Eye (tissue), 1 donor: ENCODE results near the gene CLMP.

Experiments
- DNase-seq: peaks from one replicate; pipeline ENCODE4 v3.0.0-alpha.2; 2015

CLMP gene, protein sequence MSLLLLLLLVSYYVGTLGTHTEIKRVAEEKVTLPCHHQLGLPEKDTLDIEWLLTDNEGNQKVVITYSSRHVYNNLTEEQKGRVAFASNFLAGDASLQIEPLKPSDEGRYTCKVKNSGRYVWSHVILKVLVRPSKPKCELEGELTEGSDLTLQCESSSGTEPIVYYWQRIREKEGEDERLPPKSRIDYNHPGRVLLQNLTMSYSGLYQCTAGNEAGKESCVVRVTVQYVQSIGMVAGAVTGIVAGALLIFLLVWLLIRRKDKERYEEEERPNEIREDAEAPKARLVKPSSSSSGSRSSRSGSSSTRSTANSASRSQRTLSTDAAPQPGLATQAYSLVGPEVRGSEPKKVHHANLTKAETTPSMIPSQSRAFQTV

DNA sequence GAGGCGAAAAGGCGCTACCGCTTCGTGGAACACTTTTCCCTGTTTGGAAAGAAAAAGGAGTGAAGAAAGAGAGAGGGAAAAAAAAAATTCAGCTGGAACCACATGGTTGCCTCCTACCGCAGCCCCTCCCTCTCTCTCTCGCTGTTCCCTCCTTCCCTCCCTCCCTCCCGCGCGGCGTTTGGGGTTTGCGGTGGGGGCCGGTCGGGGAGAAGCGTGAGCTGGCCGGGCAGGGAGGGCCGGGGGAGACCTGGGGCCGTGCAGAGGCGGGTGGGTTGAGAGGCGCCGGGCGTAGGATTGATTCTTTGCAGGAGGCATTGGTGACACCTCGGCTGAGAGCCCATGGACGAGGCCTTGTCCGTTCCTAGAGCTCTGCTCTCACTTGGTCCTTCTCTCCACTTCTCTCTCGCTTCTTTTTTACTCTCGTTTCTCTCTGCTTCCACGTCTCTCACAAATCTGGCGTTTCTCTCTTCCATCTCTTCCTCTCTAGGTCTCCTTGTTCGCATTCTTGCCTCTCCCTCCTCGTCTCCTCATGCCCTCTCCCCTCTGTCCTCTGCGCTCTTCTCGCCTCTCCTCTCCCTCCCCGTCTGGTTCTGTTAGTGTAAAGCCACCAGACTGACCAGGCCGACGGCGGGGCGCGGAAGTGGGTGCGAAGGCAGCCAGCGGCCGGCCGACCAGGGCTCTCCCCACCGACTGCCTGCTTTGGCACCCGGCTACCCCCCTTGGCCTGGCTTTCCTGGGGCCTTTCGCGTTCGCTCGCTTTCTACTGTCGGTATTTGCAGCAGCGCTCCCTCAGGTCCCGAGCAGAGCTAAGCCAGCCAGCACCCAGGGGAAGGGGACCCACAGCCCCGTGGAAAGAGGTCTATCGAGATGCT is at the start of gene CLMP:
CLMP (minus strand) TSS at position 61 of the 872 bp plus-strand sequence. CDS start 308 bp downstream, outside the sequence.
- peak; percentile 82 for DNase-seq

DNA sequence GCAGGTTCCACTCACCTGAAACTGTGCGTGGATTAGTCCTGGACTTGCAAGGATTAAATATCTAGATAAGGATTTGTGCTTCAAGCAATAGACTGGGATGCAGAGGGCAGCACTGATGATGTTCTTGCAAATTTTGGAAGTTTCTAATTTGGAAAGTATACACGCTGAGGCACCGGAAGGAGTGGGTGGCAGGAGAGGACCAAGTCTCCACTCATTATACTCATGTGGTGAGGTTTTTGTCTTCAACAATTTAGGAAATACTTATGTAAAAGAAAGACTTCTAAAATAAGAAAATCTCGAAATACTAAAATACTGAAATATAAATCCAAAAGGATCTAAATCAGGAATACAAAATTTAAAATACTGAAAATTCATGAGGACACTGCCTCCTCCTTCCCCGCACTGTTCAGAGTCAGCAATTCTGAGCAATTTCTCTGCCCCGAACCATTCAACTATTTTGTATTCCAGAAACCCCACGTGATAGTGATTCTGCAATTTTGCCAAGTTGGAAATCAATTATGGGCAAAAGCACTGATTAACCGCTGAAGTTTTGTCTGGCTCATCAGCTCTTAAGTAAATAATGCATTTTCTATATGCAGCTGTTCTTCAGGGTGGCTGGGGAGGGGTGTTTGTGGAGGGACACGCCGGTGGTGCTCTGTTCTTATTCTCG is 47.0 kb upstream of the CLMP start:
- no peak for DNase-seq

DNA sequence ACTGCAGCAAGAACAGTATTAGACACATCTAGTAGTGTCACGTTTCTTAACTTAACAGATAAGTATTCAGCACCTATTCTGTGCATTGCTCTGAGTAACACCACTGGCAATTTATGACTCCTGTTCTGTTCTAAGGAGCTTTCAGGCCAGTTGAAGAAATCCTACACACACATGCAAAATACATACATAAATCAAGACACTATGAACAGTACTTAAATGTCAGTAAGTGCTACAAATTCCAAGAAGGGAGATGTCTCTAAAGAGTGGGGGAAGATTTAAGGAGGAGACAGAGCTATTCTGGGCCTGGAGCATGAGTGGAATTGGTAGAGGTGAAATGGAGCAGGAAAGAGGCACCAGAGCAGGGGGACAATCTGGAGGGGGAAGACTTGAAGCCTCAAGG is 46.2 kb upstream of the CLMP start:
- DNase-seq: no peak

DNA sequence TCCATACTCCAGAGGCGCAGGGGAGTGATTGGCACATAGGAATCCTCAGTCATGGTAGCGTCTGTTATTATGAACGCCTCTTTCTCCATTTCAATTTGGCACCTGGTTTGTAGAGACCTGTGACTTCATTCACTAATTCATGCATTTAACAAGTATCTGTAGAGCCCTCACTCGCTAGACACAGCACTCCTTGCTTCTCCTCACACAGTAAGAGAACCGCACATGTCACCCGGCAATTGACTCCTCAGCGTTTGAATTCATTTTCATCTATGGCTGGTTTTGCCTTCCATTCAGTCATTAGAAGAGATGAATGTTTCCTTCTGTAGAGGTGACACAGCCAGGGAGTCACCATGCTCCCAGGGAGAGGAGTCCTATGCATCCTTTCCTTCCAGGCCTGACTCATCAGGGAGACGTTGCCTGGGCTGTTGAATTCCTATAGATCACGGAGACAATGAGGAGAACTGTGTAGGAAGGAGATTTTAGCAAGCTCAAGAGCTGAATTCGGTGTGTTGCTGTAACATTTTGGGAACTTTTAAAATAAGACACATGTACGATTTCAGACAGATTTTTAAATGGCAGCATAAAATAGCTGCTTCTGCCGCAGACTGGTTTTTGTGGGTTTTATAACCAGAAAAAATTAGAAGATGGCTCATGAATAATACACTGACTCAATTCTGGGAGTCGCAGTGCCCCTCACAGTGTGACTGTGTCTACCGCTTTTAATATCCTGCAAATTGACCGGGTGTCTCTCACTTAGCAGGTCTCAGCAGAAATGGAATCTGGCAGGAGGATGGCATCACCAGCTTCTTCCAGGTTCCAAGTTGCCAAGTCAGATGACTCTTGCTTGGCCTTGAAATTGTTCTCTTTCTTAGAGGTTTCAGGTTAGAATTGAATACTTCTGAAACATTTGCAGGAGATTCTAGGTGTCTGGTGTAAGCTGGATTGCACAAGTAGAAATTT is 44.4 kb upstream of the CLMP start:
- DNase-seq: no peak

DNA sequence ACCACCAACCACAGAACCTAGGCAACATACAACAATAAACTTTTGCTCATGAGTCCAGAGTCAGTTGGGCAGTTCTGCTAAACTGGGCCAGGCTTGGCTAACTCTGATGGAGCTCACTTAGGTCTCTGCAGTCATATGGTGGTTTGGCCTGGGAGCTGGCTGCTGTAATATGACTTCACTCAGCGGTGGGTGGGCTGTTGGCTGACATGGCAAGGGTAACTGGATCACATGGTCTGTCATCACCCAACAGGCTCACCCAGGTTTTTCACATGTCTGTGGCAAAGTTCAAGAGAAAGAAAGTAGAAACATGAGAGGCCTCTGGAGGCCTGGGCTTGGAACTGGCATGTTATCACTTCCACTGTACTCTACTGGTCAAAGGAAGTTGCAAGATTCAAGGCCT is 43.2 kb upstream of the CLMP start:
- DNase-seq: no peak

DNA sequence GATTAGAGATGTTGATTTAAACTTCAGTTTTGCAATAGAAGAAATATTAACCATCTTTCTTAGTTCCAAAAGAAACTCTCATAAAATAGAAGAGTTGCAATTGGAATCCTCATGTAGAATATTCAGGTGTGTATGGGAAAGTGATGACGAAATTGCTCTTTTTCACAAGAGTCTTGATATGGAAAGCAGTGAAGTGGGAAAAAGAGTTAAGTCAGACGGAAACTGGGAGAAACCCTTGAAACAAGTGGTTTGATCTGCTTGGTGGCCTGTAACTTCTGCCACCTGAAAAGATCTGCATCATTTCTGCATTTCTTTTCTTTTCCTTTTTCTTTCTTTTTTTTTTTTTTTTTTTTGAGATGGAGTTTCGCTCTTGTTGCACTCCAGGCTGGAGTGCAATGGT is 41.8 kb upstream of the CLMP start:
- no peak for DNase-seq

DNA sequence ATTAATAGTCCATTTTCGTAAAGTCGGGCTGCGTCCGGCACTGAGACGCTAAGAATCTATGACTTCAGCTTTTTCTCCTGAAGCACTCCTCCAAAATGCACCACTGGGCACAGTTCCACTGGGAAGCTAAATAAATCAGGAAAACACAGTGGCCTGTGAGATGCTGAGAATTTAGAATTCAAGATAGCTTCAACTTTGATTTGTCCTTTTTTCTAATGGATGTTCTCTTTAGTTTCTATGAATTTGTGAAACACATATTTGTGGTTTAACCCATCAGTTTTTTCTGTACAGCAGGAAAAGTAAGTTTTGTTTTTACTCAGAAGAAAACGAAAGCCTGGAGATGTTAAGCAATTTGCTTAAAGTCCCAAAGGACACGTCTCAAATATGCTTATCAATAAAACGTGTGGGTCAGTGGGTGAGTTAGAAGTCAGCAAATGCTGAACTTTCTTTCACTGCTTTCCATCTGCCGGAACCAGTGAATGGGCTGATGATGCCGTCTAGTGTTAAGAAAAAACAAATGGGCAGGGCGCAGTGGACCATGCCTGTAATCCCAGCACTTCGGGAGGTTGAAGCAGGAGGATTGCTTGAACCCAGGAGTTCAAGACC is 40.7 kb upstream of the CLMP start:
- no peak for DNase-seq

DNA sequence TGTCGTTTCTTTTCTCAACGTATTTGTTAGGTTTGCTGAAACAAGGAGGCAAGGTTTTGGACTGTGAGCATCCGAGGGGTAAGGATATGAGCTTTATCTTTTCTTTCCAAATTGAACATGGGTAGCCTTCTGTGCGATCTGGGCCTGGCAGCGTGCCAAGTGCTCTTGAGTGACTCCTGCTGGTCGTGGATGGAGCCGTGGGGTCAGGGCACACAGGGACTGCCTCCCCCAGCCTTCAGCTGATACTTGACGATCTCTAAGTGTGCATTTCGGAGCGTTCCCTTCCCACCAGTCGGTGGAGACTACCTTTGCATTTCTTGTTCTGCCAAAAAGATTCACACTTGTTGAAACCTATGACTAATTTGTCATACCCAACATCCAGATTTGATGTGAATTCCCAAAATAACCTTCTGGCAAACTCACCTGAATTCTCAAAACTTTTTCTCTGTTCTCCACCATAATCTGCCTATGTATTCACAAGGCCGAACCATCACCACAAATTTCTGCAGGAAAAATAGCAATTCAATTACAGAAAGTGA is 40.1 kb upstream of the CLMP start:
- DNase-seq: peak; percentile 37

DNA sequence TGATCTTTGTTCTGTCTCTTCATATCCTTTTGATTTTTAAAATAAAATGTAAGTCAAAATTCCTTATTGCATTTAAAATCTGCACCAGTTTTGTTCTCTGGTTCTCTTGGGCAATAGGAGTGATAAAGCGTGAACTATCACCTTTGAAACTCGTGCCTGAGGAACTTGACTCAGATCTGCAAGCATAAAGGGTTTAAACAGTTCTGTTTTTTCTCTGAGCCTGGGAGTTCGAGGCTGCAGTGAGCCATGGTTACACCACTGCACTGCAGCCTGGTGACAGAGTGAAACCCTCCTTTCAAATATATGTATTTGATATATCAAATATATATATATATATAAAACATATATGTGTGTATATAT is 38.9 kb upstream of the CLMP start:
- DNase-seq: no peak

DNA sequence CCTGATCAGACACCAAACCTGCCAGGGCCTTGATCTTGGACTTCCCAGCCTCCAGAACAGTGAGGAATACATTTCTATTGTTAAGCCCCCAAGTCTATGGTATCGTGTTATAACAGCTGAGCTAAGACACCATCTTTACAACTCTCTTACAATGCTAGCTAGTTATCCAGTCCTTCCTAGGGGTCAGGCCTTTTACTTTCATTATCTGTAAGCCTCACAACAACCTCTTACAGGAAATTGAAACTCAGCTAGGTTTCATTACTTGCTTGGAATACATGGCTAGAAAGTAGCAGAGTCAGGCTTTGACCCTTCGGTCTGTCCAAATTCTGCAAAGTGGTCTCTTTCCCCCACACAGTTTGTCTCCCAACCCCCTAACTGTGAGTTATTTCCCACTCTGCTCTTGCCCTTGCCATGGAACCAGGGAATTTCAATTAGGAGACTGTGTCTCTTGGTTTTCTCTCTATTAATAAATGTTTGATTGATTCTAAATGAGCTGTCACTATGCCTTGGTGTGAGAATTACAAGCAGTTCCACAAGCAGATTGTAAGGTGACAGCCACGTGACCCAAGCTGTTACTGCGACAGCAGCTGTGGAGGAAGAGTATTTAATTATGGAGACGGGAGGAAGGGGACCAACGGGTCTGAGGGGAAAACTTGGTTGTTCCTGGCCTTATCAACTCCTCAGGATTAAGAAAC is 38.4 kb upstream of the CLMP start:
- peak; percentile 40 for DNase-seq

DNA sequence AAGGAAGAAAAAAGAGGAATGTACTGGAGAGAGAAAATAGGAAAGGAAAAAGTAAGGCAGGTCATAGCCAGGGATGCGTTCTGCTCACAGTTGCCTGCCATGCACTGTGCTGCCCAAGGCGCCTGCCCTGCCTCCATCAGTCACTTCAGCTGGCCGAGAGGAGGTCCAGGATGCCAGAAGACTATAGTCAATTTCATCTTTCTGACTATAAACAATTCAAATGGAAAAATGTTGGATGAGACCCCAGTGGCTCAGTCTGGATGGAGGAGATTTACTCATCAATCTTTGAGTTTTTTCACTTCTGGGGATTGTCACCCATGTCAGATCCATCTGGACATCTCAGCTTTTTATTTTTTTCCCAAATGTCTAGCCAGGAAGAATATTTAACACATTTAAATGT is 36.7 kb upstream of the CLMP start:
- DNase-seq: no peak

DNA sequence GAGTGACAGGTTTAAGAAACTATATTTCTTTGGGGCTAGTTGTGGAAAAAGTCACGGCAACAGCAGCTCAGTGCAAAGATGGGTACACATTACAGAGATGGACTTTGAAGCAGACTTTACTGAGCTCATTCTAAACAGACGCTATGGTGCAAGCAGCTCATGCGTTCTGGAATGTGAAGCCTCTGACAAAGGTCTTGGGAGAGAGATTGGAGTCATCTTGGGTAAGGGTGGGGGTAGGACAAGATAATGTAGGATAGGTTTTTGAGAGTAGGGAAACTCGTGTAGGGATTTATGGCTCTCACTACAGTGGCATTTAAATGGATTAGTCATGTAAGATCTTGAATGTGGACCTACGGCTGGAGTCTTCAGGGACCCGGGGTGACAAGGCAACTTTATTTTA is 36.2 kb upstream of the CLMP start:
- no peak for DNase-seq

DNA sequence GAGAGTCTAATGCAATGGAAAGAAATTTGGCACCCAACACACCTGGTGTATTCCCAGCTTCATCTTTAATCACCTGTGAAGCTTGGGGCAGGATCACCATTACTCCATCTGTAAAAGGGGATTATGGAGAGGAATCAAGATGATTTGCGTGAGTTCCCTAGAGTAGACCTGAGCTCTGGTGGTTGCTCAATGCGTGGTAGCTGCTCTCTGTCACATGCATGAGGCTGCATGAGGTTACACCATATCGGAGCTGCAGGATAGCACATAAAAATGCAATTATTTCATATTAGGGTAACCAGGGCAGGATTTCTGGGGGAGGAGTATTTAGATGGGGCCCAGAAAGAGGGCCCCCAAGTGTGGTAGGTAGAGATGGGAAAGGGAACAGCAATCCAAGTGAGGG is 35.3 kb upstream of the CLMP start:
- no peak for DNase-seq

DNA sequence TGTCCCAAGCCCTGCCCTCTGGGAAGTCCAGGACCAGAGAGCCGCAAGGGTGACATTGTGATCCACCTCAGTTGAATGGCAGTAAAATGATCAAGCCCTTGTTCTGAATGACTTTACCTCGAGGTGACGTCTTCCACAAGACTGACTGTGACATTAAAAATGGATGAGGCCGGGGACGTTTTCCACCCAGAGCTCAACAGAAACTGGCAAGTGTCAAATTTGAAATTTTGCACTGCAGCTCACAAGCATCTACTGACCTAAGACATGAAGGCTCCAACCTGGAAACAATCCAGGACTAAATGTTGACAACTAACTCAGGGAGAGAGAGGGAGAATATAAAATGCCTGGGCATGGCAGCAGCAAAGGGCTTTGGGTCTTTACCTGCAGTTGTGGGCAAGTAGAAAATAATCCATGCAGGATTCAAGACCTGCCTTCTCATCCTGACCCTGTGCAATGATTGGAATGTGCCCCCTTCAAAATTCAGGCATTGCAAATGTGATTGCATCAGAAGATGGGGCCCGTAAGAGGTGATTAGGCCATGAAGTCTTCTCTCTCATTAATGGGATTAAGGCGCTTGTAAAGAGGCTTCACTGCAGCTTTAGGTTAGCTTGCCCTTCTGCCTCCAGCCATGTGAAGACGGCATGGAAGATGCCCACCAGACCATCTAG is 33.6 kb upstream of the CLMP start:
- DNase-seq: peak; percentile 83

DNA sequence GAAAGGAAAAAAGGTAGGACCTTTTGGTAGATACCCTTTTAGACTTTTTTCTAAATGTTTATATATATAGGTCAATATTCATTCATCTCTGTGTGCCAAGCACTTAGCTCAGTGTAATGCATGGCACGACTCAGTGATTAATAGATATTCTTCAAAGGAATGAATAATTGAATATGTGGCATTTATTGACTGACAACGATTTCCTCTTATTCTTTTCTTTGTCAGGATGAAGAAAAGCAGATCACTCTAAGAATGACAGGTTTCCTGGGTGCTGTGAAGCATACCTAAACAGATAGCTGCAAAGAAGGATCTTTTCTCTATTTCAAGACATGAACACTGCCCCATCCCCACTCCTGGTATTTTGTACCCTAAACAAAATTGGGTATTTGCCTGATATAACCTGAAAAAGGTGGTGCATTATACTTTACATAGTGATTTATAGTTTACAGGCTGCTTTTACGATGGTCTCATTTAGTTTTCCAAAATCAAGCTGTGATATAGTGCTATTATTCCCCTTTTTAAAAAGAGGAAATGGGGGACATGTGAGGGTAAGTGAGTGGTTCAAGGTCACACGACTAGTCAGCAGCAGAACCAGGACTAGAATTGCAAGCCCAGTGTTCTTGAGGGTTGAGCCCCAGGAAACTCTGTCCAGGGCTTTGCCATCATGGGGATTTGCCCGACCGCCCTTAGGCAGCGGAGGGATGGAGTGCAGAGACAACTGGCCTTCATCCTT is 32.9 kb upstream of the CLMP start:
- peak; percentile 47 for DNase-seq

DNA sequence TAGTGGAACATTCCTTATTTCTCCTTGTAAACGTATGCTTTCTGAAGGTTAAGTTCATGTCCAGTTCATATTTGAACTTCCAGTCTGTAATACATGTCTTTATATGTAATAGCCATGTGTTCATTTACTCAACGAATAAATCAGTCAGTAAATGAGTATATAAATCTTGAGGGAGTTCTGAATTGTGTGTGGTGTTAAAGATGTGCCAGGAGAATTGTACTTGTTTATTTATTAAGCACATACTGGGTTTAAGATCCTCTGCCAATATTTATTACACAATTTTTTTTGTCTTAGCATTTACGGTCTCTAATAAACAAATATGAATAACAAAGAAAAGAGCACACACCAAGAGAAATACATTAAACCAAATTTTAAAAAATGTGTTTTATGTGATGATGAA is 26.5 kb upstream of the CLMP start:
- no peak for DNase-seq

DNA sequence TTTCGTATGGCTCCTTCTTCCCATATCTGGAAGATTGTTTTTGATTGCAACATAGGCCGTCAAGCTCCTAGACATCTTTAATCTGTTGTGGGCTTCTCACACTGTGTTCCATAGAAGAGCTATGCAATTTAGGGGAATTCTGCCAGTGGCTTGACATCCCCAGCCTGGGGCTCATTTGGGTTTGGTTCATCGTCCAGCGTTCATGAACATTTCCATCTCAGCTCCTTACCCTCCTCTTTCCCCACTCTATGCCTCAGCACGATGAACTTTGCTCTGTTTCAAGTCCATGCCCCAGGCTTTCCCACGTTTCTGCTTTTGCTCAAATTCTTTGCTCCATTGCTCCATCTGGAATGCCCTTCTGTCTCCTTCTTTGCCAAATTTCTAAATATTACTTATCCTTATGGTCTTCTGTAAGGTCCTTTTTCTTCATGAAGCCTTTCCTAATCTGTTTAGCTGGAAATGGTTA is 26.1 kb upstream of the CLMP start:
- no peak for DNase-seq

DNA sequence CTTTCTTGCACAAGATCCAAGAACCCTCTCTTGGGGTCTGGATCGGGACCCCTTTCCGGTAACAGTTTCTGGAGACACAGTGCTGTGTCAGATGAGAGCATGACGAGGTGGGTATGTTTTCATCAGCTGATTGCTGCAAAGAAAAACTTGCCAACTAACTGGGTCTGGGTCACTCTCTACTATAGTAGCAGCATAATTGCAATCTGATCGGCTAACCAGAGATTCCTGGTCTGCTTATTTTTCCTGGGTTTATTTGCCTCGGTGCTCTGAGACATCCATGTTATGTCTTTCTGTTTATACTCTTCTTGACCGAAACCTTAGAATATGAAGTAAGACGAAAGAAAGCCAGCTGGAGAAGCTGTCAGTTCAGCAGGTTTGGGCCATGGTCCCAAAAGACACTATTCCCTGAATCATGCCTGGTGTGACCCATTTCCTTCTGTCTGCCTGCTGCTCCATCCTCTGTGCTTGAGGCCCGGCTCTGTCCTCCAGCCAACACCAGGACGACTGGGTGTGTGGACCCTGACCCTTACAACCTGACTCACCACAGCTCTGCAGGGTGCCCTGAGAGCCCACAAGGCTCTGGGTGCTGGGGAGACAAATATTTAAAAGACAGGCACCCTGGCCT is 24.1 kb upstream of the CLMP start:
- DNase-seq: no peak

DNA sequence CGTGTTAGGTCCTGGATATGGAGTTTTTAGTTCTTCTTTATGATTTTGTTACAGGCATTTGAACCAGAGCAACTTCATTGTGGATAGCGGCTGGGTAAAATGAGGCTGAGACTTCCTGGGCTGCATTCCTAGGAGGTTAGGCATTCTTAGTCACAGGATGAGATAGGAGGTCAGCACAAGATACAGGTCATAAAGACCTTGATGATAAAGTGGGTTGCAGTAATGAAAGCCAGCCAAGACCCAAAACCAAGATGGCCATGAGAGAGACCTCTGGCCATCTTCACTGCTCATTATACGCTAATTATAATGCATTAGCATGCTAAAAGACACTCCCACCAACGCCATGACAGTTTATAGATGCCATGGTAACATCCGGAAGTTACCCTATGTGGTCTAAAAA is 23.4 kb upstream of the CLMP start:
- DNase-seq: no peak
